Smooth muscle cell of the brain vasculature (primary cell): ENCODE measurements around the gene ANKRD13C.
"Not testable (repeated sequence)": the region's sequence is repeated elsewhere in the genome, so short reads cannot be mapped to it uniquely, and the experiment has no call there.

ENCODE experiments used
- DNase-seq: peaks from one replicate; pipeline ENCODE4 v3.0.0-alpha.2; 2012; ENCODE audit warnings: low read depth, low spot score

ANKRD13C gene

GRCh38 chr1:70360321-70360720, 5.8 kb upstream of the ANKRD13C start:
- no peak for DNase-seq

GRCh38 chr1:70358921-70359564, 4.5 kb upstream of the ANKRD13C start:
- DNase-seq, result no peak

GRCh38 chr1:70355920-70356319, 1.4 kb upstream of the ANKRD13C start:
- DNase-seq, result no peak

GRCh38 chr1:70355111-70355407, 537 bp upstream of the ANKRD13C start:
- no peak for DNase-seq

GRCh38 chr1:70353601-70354331, 756 bp downstream of the ANKRD13C start:
- DNase-seq, result no peak

GRCh38 chr1:70353044-70353443, 1.5 kb downstream of the ANKRD13C start:
- DNase-seq, result no peak

GRCh38 chr1:70349799-70350198, 4.7 kb downstream of the ANKRD13C start:
- DNase-seq, result not testable (repeated sequence)

- DNase-seq, result no peak
These were observed 5.9 kb downstream of the ANKRD13C start for GRCh38 chr1:70348399-70349165.

- not testable (repeated sequence) for DNase-seq
These were observed 14.9 kb downstream of the ANKRD13C start for GRCh38 chr1:70339644-70340043.

- no peak for DNase-seq
These were observed 18.5 kb downstream of the ANKRD13C start for GRCh38 chr1:70336050-70336449.

- DNase-seq, result no peak
These were observed 20.1 kb downstream of the ANKRD13C start for GRCh38 chr1:70334436-70334835.

GRCh38 chr1:70333245-70333644, 21.3 kb downstream of the ANKRD13C start:
- DNase-seq, result no peak

- DNase-seq, result no peak
These were observed 22.6 kb downstream of the ANKRD13C start for GRCh38 chr1:70331962-70332361.

- DNase-seq, result no peak
These were observed 27.0 kb downstream of the ANKRD13C start for GRCh38 chr1:70327306-70328076.

- no peak for DNase-seq
These were observed 29.8 kb downstream of the ANKRD13C start for GRCh38 chr1:70324683-70325082.

- no peak for DNase-seq
These were observed 34.8 kb downstream of the ANKRD13C start for GRCh38 chr1:70319750-70320149.

- no peak for DNase-seq
These were observed 36.3 kb downstream of the ANKRD13C start for GRCh38 chr1:70318191-70318590.

GRCh38 chr1:70317087-70317486, 37.4 kb downstream of the ANKRD13C start:
- no peak for DNase-seq

- DNase-seq, result no peak
These were observed 38.7 kb downstream of the ANKRD13C start for GRCh38 chr1:70315782-70316181.

GRCh38 chr1:70314706-70315304, 39.7 kb downstream of the ANKRD13C start:
- DNase-seq, result no peak

- DNase-seq, result no peak
These were observed 43.2 kb downstream of the ANKRD13C start for GRCh38 chr1:70311369-70311768.

GRCh38 chr1:70299472-70299871, 55.0 kb downstream of the ANKRD13C start:
- DNase-seq, result no peak
